ENCODE results near the gene PKNOX2.

The PKNOX2 gene

DNA sequence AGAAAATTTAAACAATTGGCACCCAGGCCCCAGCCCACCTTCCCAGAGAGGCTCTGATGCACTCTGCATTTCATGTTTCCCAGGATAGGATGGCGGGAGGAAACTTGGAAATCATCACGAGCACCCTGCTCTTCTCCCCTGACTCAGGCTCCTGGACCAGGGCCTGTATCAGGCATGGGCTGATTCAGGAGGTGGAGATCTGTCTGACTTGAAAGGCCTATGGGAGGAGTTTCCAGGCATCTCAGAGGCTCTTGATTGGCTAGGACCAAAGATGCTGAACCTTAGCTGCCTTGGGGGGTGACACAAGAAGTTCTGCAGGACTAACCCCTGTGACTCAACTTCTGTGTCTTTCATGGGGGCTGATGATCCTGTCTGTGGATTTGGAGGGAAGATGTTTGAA lies 106.2 kb downstream of the PKNOX2 start:
- TF ChIP-seq, protein P1, sequence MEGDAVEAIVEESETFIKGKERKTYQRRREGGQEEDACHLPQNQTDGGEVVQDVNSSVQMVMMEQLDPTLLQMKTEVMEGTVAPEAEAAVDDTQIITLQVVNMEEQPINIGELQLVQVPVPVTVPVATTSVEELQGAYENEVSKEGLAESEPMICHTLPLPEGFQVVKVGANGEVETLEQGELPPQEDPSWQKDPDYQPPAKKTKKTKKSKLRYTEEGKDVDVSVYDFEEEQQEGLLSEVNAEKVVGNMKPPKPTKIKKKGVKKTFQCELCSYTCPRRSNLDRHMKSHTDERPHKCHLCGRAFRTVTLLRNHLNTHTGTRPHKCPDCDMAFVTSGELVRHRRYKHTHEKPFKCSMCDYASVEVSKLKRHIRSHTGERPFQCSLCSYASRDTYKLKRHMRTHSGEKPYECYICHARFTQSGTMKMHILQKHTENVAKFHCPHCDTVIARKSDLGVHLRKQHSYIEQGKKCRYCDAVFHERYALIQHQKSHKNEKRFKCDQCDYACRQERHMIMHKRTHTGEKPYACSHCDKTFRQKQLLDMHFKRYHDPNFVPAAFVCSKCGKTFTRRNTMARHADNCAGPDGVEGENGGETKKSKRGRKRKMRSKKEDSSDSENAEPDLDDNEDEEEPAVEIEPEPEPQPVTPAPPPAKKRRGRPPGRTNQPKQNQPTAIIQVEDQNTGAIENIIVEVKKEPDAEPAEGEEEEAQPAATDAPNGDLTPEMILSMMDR (IDR thresholded peaks at IDR 0.05; ENCODE audit: control insufficient read depth, insufficient read depth, low read depth, low read length, missing control alignments) = no peak
- no peak for DNase-seq (ENCODE audit: low read depth)
- no peak overlapping the region for H3K4me3 ChIP-seq (ENCODE audit: control insufficient read depth, low read depth, low read length)

DNA sequence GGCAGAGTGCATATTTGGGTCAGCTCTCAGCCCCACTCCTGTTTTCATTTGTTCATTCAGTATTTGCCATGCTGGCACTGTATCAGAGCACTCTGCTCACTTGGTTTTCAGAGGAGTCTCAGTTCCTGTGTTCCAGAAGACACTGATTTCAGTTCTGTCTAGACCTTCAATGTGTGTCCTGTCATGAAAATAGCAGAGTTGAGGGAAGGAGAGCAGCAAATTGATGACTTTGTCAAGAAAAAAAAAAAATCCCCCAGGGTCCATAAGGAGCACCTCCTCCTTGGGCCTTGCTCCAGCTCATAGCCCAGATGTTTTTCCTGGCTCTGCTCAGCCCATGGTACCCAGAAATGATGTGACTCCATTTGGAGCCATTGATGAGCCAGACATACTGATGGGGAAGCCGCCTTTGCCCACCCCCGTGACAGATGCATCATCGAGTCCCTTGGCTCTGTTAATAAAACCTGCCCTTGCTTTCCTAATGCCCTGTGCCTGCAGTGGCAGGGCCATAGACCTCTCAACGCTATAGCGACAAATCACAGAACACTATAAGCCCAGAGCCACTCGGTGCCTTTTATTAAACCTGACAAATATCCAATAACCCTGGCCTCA lies 107.0 kb downstream of the PKNOX2 start:
- DNase-seq (ENCODE audit: low read depth) = no peak
- H3K4me3 ChIP-seq (ENCODE audit: control insufficient read depth, low read depth, low read length) = no peak overlapping the region
- TF ChIP-seq, protein P1 (IDR thresholded peaks at IDR 0.05; ENCODE audit: control insufficient read depth, insufficient read depth, low read depth, low read length, missing control alignments) = no peak

DNA sequence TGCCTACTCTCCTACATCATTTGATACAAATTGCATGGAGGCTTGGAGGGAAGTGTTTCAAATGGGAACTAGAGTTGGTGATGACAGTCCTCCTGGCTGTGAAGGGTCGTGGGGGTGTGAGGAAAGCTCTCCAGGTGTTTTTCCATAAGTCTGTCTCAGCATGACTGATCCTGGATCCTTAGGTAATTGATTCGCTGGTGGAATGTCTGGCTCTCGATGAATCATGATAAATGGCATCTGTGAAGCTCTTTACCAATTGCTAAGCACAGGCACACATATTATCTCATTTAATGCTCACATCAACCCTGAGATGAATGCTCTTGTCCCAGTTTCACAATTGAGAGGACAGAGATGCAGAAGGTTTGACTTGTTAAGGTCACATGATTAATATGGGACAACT lies 107.5 kb downstream of the PKNOX2 start:
- no peak for DNase-seq (ENCODE audit: low read depth)
- no peak overlapping the region for H3K4me3 ChIP-seq (ENCODE audit: control insufficient read depth, low read depth, low read length)
- TF ChIP-seq, protein P1 (IDR thresholded peaks at IDR 0.05; ENCODE audit: control insufficient read depth, insufficient read depth, low read depth, low read length, missing control alignments) = no peak

DNA sequence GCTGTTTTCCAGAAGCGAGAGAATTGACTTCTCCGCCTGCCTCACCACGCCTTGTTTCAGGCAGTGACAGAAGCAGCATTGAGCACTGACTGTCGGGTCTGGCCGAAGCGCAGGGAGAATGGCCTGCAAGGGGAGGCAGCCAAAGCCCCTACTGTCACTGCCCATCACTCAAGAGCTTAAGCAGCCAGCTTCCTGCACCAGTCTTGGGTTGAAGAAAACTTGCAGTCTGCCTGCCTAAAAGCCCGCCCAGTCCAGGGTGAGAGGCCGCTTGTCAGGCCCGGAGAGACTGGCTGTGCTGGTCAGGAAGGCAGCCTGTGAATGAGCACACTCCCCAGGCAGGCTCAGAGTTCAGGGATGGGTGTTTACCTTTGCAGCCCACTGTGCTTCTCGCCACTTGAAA lies 108.3 kb downstream of the PKNOX2 start:
- H3K4me3 ChIP-seq (ENCODE audit: control insufficient read depth, low read depth, low read length) = no peak overlapping the region
- DNase-seq (ENCODE audit: low read depth) = no peak
- TF ChIP-seq, protein P1 (IDR thresholded peaks at IDR 0.05; ENCODE audit: control insufficient read depth, insufficient read depth, low read depth, low read length, missing control alignments) = no peak

DNA sequence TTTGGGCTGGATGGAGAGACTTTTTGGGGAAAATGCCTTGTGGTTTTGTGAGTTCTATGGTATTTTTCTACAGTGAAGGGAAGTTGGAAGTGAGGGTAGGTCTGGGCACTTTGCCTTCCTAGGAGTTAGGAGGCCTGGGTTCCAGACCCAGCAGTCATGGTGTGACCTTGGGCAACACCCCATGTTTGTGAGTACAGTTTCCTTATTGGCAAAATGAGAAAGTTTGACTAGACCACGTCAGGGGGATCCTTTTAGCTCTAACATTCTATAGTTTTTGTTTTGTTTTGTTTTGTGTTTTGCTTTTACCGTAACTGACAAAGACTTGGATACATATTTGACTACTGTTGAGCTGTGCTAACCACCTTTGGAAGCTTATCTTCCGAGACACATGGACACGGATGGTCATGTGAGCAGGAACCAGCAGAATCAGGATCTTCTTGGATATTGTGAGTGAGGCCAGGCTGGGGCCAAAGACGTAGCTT lies 109.0 kb downstream of the PKNOX2 start:
- DNase-seq (ENCODE audit: low read depth) = no peak

DNA sequence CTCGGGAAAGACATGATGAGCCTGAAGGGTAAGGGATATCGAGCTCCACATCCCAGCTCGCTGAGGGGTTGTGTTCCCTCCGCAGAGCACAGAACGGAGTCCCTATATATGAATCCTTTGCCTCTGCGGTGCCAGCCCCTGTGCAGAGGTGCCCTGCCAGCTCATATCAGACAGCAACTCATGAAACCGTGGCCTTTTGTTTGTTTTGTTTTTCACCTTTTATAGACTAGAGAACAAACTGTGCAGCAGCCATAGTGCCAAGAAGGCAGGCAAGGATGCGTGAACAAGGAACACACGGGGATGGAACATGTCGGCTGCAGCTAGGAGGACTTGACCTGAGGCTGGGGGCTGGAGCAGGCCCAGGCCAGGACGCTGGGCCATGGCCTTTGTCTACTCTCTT lies 109.8 kb downstream of the PKNOX2 start:
- H3K4me3 ChIP-seq (ENCODE audit: control insufficient read depth, low read depth, low read length) = no peak overlapping the region
- no peak for DNase-seq (ENCODE audit: low read depth)
- TF ChIP-seq, protein P1 (IDR thresholded peaks at IDR 0.05; ENCODE audit: control insufficient read depth, insufficient read depth, low read depth, low read length, missing control alignments) = no peak

More for the DNA sequence above, 109.0 kb downstream of the PKNOX2 start:
- H3K4me3 ChIP-seq (ENCODE audit: control insufficient read depth, low read depth, low read length) = no peak overlapping the region
- TF ChIP-seq, protein P1 (IDR thresholded peaks at IDR 0.05; ENCODE audit: control insufficient read depth, insufficient read depth, low read depth, low read length, missing control alignments) = no peak
